HG03108 (cell line): ENCODE measurements around the gene TRIM47.

Experiments
- ATAC-seq: cut with Tn5 transposase; IDR thresholded peaks from one replicate; pipeline ENCODE4 v1.9.1; 2021; ENCODE audit warnings: moderate library complexity; ENCODE audit not compliant: unreplicated experiment

TRIM47 gene

DNA sequence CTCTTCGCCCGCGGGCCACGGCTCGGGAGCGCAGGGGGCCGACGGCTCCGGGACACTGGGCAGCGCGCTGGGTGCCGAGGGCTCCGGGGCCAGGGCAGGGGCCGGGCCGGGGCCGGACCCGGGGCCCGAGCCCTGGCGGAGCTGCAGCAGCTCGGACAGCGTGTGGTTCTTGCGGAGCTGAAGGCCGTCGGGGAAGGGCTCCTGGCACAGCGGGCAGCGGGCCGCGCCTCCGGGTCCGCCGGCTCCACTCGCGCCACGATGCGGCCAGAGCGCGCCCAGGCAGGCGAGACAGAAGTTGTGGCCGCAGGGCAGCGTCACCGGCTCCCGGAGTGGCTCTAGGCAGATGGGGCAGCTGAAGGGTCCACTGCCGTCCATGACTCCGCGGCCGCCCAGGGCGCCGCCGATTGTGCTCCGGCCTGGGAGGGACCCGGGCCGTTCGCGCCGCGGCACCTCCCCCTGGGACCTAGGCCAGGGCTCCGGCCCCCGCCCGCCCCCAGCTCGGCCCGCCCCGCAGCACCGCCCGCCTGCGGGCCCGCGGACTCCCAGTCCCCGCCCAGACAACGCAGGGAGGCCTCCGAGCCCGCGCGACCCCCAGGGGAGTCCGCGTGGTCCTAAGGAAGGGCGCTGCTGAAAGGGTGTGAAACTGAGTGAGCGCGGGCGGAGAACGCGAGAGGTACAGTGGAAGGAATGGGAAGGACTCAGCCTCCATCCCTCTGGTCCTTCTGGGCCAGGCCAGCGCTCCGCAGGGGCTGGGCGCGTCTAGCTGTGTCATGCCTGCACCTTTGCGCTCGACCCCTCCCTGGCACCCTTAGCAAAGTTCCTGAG lies at the start of gene TRIM47:
TRIM47 (minus strand) TSS at position 408 of the 825 bp plus-strand sequence; CDS start at position 375, 33 bp downstream.
- ATAC-seq, result no peak

- no peak for ATAC-seq
Measured at GRCh38 chr17:75927286-75927922, 49.0 kb upstream of the TRIM47 start.

- no peak for ATAC-seq
Measured at GRCh38 chr17:75926456-75926855, 48.1 kb upstream of the TRIM47 start.

DNA sequence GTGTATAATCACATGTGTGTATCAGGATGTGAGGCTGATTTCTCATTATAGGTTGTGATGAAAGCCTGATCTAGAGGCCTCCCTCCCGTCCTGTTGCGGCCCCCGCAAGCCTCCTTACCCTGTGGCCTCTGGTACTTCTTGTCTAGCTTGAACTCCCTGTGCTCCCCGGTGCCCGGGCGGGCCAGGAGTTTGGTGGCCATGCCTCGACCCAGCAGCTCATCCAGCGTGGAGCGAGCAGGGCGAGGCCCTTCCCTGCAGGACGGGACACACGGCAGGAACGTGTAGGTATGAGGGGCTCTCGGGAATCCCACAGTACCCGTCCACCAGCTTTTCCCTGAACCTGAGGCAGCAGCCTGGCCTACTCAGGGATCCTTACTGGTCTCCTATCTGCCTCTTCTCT lies 47.5 kb upstream of the TRIM47 start:
- no peak for ATAC-seq

- no peak for ATAC-seq
Measured at GRCh38 chr17:75925103-75925502, 46.7 kb upstream of the TRIM47 start.

- no peak for ATAC-seq
Measured at GRCh38 chr17:75922963-75923874, 44.8 kb upstream of the TRIM47 start.

DNA sequence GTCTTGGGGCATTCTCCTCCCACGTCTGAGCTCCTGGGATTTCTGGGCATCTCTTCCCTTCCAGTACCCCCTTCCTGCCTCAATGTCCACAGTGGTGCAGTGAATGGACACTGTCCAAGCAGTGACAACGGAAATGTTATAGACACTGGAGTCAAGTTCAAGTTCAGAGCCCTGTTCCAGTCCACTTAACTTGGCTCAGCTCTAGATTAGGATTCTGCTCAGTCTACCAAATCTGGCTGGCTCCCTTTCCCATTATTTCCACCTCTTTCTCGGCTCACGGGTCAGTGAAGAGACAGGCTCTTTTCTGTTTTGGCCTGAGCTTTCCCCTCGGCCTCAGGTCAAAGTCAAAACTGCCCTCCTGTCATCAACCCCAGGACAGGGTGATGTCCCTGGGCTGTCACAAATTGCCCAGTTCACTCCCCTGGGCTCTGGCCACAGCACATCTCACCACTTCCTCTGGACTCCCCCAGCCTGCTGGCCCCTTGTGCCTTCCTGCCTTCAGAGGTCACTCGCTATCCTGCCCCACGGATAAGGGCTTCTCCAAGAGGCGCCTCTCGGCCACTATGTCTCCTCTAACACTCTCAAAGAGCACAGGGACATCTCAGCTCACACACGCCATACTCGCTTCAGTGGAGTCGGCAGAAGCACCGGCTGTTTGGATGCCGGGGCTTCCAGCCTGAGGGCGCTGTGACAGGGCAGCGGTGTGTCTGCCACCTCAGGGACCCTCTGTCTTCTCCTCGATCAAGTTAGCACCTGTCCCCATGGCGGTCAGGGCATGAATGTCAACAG lies 44.0 kb upstream of the TRIM47 start:
- ATAC-seq, result no peak

GRCh38 chr17:75921596-75921995 lies 43.2 kb upstream of the TRIM47 start:
- ATAC-seq, result no peak

- no peak for ATAC-seq
Measured at GRCh38 chr17:75920045-75920560, 41.7 kb upstream of the TRIM47 start.

GRCh38 chr17:75919611-75920010 lies 41.2 kb upstream of the TRIM47 start:
- no peak for ATAC-seq

GRCh38 chr17:75917917-75918445 lies 39.6 kb upstream of the TRIM47 start:
- no peak for ATAC-seq

DNA sequence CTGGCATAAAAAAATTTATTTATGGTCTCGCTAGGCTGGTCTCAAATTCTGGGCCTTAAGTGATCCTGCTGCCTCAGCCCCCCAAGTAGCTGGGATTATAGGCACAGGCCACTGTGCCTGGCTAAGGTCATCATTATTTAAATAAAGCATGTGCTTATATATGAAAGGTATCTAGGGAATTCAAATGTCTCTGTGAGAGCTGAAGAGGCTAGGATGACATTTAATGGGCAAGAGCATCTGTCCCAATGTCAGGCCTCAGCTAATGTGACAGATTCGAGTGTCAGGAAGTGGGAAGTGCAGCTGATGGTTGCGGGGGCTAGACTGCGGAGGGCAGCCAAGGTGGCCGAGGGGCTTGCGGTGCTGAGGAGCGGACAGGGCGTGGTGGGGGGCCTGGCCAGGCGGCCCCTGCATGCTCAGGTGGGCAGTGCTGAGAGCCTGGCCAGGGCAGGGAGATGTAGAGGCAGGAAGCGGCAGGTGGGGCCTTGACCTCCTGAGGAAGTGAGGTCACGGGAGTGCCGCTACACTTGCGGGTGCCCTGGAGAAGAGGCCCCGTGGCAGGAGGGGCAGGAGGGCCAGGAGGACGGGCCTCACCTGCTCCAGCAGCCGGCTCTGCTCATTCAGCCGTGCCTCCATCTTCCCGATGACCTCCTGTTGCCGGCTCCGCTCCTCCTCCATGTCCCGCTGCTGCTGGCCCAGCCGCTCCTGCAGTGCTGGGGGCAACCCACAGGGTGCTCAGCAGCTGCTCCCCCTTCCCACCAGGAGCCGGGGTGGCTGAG lies 38.9 kb upstream of the TRIM47 start:
- no peak for ATAC-seq

GRCh38 chr17:75915268-75915667 lies 36.9 kb upstream of the TRIM47 start:
- ATAC-seq, result no peak

DNA sequence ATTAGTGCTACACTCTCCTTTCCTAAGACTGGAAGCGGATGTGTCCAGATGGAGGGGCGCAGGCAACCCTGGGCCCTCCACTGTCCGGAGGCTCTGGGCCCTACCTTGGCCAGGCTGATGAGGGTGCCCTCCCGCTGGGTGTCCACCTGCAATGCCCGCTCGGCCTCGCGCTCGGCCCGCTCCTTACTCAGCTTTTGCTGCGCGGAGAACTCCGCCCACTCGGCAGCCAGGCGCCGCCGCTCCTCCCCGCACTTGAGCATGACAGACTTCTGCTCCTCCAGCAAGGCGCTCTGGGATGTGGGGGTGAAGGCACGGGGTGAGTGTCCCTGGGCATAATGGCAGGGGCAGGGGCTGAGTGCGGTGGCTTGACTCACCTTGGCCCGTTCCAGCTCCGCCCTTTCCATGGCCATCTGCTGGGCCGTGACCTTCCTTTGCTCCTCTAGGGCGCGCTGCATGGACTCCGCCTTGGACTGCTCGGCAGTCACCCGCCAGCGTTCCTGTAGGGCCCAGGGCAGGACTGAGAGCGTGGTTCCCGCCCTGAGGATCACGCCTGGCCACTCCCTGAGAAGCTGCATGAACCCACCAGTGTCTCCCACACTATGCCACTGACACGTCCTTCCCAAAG lies 36.4 kb upstream of the TRIM47 start:
- no peak for ATAC-seq

GRCh38 chr17:75913537-75914210 lies 35.3 kb upstream of the TRIM47 start:
- ATAC-seq, result no peak

DNA sequence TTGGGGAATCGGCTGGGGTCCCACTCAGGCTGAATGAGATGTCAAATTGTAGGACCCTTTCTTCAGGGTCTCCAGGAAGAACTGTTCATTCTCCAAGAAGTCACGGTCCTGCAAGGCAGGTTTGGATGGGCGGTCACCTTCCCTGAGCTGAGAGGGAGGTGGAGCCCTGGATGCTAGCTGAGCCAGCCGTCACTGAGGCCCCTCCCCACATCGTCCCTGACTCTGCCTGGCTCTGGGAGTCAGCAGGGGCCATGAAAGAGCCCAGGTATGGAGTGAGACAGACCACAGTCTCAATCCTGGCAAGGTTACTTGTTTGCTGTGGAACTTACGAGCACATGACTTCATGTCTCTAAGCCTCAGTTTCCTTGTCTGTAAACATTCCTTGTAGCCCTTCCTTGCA lies 32.3 kb upstream of the TRIM47 start:
- ATAC-seq, result no peak

DNA sequence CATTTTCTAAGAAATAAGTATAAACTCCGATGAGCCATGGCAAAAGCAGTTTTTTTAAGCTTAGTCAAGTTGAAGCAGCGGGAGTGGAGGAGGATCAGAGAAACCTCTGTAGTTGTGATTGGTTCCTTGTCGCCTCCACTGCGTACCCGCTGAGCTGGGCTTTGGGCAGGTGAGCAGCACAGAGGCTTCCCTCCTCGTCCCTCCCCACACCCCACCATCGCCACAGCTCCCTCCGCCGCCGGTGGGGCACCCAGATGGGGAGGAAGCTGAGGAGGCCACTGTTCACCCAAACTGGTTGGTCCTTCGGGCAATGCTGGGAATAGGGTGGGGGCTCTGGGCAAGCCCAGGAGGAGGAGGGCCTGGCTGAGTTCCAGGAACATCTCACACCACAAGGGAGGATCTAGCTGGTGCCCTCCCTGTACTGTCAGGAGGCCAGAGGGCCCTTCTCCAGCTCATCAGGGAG lies 31.5 kb upstream of the TRIM47 start:
- no peak for ATAC-seq
